Fibroblast of gingiva (primary cell): ENCODE measurements around the gene STOX2.

Experiments
- DNase-seq: peaks from one replicate; pipeline ENCODE4 v3.0.0-alpha.2; 2011; ENCODE audit warnings: low read depth

Gene STOX2

DNA sequence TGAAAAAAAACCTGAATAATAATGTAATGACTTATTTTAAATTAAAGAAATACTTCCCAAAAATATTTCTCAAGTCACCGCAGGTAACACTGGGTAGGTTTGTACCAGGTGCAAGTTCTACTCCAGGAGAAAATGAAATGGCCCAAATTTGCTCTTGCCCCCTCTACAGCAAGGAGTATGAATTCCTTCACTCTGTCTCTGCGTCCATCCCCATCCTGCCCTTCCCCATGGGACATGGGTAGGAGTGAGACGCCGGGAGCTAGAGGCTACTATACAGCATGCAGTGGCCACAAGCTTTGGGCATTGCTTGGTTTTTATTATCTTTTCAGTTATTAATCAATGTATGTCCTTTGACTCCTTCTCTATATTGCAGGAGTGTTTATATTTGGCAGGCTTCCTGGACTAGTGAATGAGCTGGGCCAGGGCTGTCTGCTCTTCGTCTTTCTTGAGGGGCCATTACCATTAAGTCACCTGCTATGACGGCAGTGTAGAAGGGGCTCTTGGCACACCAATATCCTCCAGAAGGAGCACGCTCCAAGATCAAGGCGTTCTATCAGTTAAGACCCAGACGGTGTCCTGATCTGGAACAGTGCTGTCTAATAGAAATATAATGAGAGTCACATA, 162.9 kb downstream of the STOX2 start:
- no peak for DNase-seq
